Chondrocyte (in vitro differentiated cells): ENCODE data around the gene AKR1B1. TPM values are rescaled to one million over a fixed set of nuclear protein-coding genes. Genes with fewer than 3 reads are reported as not detected.

ENCODE experiments used
- DNase-seq: peaks from one replicate; pipeline ENCODE4 v3.0.0; 2021; ENCODE audit warnings: mixed read lengths, low spot score
- H3K27ac Mint-ChIP-seq: one replicate; pipeline ENCODE4 v1.8.0; 2021; ENCODE audit warnings: mild to moderate bottlenecking, moderate library complexity, mixed read lengths; ENCODE audit not compliant: unreplicated experiment
- H3K27me3 Mint-ChIP-seq: 2 replicates; pipeline ENCODE4 v1.8.0; 2021; ENCODE audit warnings: low read depth, mixed read lengths
- H3K36me3 Mint-ChIP-seq: 2 replicates; pipeline ENCODE4 v1.8.0; 2021; ENCODE audit warnings: low read depth, mixed read lengths
- H3K4me1 Mint-ChIP-seq: 2 replicates; pipeline ENCODE4 v1.8.0; 2021; ENCODE audit warnings: low read depth, mild to moderate bottlenecking, mixed read lengths
- H3K4me3 Mint-ChIP-seq: one replicate; pipeline ENCODE4 v1.8.0; 2021; ENCODE audit warnings: mild to moderate bottlenecking, moderate library complexity, mixed read lengths; ENCODE audit not compliant: unreplicated experiment
- H3K9me3 Mint-ChIP-seq: 2 replicates; pipeline ENCODE4 v1.8.0; 2021; ENCODE audit warnings: low read depth, mixed read lengths
- CTCF ChIP-seq: fragments of 200-600 bp; sonication (generic); IDR thresholded peaks from 2 replicates; pipeline ENCODE4 v1.5.0; 2021; ENCODE audit warnings: antibody characterized with exemption, mild to moderate bottlenecking, moderate library complexity
- total RNA-seq: library from RNA; stranded (reverse); gene quantifications from 3 replicates; pipeline ENCODE4 v1.2.1, GENCODE V29; 2021

Gene AKR1B1
- total RNA-seq, 1 donor from 2014 or later = 52.8 TPM

DNA sequence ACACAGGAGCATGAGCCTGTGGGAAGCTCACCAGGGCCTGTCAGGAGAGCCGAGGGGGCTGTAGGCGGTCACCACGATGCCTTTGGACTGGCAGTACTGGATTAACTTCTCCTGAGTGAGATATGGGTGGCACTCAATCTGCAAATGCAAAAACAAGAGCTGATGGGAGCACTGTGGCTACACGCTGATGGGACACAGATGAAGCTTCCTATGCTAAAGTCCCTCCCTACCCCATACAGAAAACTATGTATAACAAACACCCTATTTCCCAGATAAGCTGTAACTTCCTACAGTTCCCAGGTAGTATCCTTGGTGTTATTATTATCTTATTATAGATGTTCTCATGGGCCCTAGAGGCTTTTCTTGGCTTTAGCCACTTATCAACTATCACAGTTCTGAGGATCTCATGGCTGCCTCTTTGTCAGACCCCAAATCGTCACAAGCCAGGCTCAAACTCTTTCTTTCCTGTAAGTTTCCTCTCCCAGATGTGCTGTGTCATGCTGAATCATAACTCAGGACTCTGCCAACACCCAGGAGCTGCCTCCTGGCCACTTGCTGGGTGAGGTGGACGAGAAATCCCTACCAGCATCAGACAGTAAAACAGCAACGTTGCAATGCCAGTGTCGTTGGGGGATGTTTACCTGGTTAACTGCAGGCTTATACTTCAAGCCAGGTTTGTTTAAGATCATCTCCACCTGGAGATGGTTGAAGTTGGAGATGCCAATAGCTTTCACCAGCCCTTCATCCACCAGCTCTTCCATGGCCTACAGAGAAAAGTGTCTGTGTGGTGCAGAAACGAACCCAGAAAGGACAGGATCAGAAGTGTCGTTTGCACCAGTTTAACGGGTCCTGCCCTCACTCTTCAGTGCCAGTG, 10.3 kb downstream of the AKR1B1 start:
- peaks cover 20% of the 10 kb centered on the region for H3K4me1 Mint-ChIP-seq
- no peaks in the 10 kb centered on the region for H3K27me3 Mint-ChIP-seq
- DNase-seq = no peak
- H3K4me3 Mint-ChIP-seq = no peak overlapping the region
- peaks cover 35% of the 10 kb centered on the region for H3K36me3 Mint-ChIP-seq
- TF ChIP-seq CTCF = no peak
- H3K27ac Mint-ChIP-seq = no peak overlapping the region
- no peaks in the 10 kb centered on the region for H3K9me3 Mint-ChIP-seq

DNA sequence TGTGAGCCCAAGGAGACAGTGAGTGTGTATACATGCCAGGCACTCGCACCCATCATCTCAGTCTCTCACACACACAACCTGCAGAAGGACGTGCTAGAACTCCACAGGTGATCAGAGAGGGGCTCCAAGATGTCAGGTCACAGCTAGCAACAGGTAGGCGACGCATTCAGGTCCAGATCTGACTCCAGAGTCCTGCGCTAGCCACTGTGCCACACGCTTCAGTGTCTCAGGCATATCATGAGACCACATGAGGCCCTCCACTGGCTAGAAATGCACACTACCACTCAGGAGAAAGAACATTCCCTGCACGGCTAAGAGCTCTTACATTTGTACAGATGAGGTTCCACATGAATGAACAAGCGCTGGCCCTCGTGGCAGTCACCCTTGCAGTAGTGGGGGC, 11.5 kb downstream of the AKR1B1 start:
- Mint-ChIP-seq H3K27ac (no peak overlapping the region), H3K27me3 (no peaks in the 10 kb centered on the region), H3K36me3 (peaks cover 44% of the 10 kb centered on the region), H3K9me3 (no peaks in the 10 kb centered on the region), H3K4me3 (no peak overlapping the region), H3K4me1 (peaks cover 14% of the 10 kb centered on the region)
- TF ChIP-seq CTCF = no peak
- DNase-seq = no peak

GRCh38 chr7:134446923-134447322, 12.0 kb downstream of the AKR1B1 start:
- Mint-ChIP-seq H3K9me3 (no peaks in the 10 kb centered on the region), H3K27me3 (no peaks in the 10 kb centered on the region), H3K27ac (no peak overlapping the region), H3K36me3 (peaks cover 47% of the 10 kb centered on the region), H3K4me3 (no peak overlapping the region), H3K4me1 (peaks cover 11% of the 10 kb centered on the region)
- no peak for TF ChIP-seq CTCF
- no peak for DNase-seq

DNA sequence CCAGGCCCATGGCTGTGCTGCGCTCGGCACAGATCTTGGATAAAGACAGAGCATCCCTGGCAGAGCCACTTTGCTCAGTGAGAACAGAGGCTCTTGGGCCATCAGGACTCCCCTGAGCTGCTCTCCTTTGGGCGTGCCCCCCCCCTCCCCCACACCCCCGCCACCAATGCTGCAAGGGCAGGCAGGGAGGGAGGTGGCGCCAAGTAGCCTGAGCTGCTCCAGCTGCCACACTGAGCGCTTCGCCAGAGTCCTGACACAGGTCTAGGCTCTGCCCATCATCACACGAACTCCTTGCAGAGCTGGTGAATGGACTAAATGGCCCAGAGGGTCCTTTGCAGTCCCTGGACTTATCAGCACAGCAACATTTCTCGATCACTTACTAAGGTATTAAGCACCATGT, 12.5 kb downstream of the AKR1B1 start:
- Mint-ChIP-seq H3K36me3 (peaks cover 50% of the 10 kb centered on the region), H3K27me3 (no peaks in the 10 kb centered on the region), H3K9me3 (no peaks in the 10 kb centered on the region)

DNA sequence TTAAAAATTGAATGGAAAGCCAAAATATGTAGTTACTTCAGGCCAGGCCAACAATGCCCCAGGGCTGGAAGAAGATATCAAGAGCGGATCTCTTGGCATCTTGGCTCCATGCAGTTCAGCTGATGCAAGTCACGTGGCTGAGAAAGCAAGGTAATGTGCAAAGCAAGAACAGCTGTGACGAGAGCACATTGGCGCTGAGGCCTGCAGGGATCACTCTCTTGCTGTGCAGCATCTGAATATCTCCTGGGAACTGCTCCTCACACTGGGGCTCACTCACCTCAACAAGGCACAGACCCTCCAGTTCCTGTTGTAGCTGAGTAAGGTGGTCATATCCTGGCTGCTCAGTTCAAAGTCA, 14.0 kb downstream of the AKR1B1 start:
- Mint-ChIP-seq H3K27me3 (no peaks in the 10 kb centered on the region), H3K36me3 (peaks cover 55% of the 10 kb centered on the region), H3K9me3 (no peaks in the 10 kb centered on the region), H3K4me3 (no peak overlapping the region), H3K27ac (no peak overlapping the region), H3K4me1 (peaks cover 10% of the 10 kb centered on the region)
- DNase-seq = no peak
- no peak for TF ChIP-seq CTCF

More for the DNA sequence above, 12.5 kb downstream of the AKR1B1 start:
- TF ChIP-seq CTCF = no peak
- H3K4me3 Mint-ChIP-seq = no peak overlapping the region
- DNase-seq = no peak
- H3K4me1 Mint-ChIP-seq = peaks cover 11% of the 10 kb centered on the region
- H3K27ac Mint-ChIP-seq = no peak overlapping the region
